ENCODE results near the gene OLFML2B.
A peak's percentile ranks its signal among the peaks of the same experiment; 100 is the strongest.

OLFML2B gene

GRCh38 chr1:162000053-162000420 is 23.6 kb downstream of the OLFML2B start:
- Histone ChIP-seq H3K9me3 (no peaks in the 10 kb centered on the region), H3K36me3 (no peaks in the 10 kb centered on the region), H3K27me3 (no peaks in the 10 kb centered on the region), H3K4me1 (no peaks in the 10 kb centered on the region; the same call in 1 of the 2 replicates), H3K4me3 (ENCODE audit: low read depth, low read length) (no peak overlapping the region)
- no peak for TF ChIP-seq CTCF (IDR thresholded peaks at IDR 0.05; ENCODE audit: low read depth, low read length)
- no peak for DNase-seq

- no peak for TF ChIP-seq CTCF (IDR thresholded peaks at IDR 0.05; ENCODE audit: low read depth, low read length)
- no peak overlapping the region for H3K4me3 ChIP-seq (ENCODE audit: low read depth, low read length)
- no peaks in the 10 kb centered on the region for H3K27me3 ChIP-seq
- no peaks in the 10 kb centered on the region for H3K9me3 ChIP-seq
- no peaks in the 10 kb centered on the region; the same call in 1 of the 2 replicates for H3K4me1 ChIP-seq
- DNase-seq = no peak
- no peaks in the 10 kb centered on the region for H3K36me3 ChIP-seq
Measured at GRCh38 chr1:161999301-162000052, 24.2 kb downstream of the OLFML2B start.

- no peaks in the 10 kb centered on the region for H3K36me3 ChIP-seq
- peak; percentile 36 for DNase-seq
- no peaks in the 10 kb centered on the region for H3K9me3 ChIP-seq
- H3K4me3 ChIP-seq (ENCODE audit: low read depth, low read length) = no peak overlapping the region
- H3K27me3 ChIP-seq = no peaks in the 10 kb centered on the region
- H3K4me1 ChIP-seq = no peaks in the 10 kb centered on the region
- TF ChIP-seq CTCF (IDR thresholded peaks at IDR 0.05; ENCODE audit: low read depth, low read length) = no peak
Measured at GRCh38 chr1:161998811-161999210, 24.9 kb downstream of the OLFML2B start.

GRCh38 chr1:161997152-161997551 is 26.5 kb downstream of the OLFML2B start:
- Histone ChIP-seq H3K4me3 (ENCODE audit: low read depth, low read length) (no peak overlapping the region), H3K36me3 (no peaks in the 10 kb centered on the region), H3K9me3 (no peaks in the 10 kb centered on the region), H3K4me1 (no peaks in the 10 kb centered on the region), H3K27me3 (no peaks in the 10 kb centered on the region)
- no peak for DNase-seq
- TF ChIP-seq CTCF (IDR thresholded peaks at IDR 0.05; ENCODE audit: low read depth, low read length) = no peak

DNA sequence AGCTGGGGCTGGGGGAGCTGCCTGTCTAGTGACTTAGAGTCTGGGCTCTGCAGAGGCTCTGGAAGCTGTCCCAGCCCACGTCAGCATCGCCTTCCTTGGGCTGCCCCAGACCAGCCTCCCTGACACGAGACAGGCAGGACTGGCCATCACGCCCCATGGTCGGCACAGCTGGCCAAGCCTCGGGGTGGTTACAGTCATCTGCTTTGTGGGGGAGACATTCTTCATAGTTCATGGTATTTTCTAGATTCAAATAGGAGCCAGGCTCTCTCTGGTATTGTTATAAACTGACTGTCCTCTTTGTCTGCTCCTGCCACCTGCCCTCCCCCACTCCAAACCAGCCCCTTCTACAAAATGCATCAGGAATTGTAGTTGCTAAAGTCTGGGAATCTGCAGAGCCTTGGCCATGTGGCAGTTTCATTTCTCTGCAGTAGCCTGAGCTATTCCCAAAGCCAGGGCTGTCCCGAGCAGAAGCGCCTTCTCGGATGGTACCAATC is 29.4 kb downstream of the OLFML2B start:
- H3K36me3 ChIP-seq = no peaks in the 10 kb centered on the region
- no peaks in the 10 kb centered on the region for H3K27me3 ChIP-seq
- DNase-seq = no peak
- H3K4me3 ChIP-seq (ENCODE audit: low read depth, low read length) = no peak overlapping the region
- no peaks in the 10 kb centered on the region for H3K9me3 ChIP-seq
- no peaks in the 10 kb centered on the region for H3K4me1 ChIP-seq
- TF ChIP-seq CTCF (IDR thresholded peaks at IDR 0.05; ENCODE audit: low read depth, low read length) = no peak

GRCh38 chr1:161993576-161993975 is 30.1 kb downstream of the OLFML2B start:
- H3K36me3 ChIP-seq = no peaks in the 10 kb centered on the region
- H3K9me3 ChIP-seq = no peaks in the 10 kb centered on the region
- no peaks in the 10 kb centered on the region for H3K27me3 ChIP-seq
- TF ChIP-seq CTCF (IDR thresholded peaks at IDR 0.05; ENCODE audit: low read depth, low read length) = no peak
- no peaks in the 10 kb centered on the region for H3K4me1 ChIP-seq
- H3K4me3 ChIP-seq (ENCODE audit: low read depth, low read length) = no peak overlapping the region
- DNase-seq = no peak
